Tibial nerve (tissue), 4 donors: ENCODE data around the gene SPOCK1. TPM values are rescaled to one million over a fixed set of nuclear protein-coding genes. Genes with fewer than 3 reads are reported as not detected.

Experiments
- DNase-seq, 2 donors: peaks; one replicate each; pipeline ENCODE4 v3.0.0-alpha.2; 2019; ENCODE audit warnings: low spot score in 2 of 2
- H3K27ac ChIP-seq, 4 donors: fragments of 200-600 bp; sonication (generic) in 3 of 4; one replicate each; pipeline ENCODE4 v1.5.1; 2017 to 2019; ENCODE audit warnings: mild to moderate bottlenecking in 1 of 4
- H3K27me3 ChIP-seq, 2 donors: fragments of 200-600 bp; sonication (generic) in 1 of 2; one replicate each; pipeline versions ENCODE4 v1.5.1 to v1.6.0; 2017 to 2019
- H3K36me3 ChIP-seq, 3 donors: fragments of 200-600 bp; sonication (generic); one replicate each; pipeline ENCODE4 v1.5.1; 2018 to 2019
- H3K4me1 ChIP-seq, 4 donors: fragments of 200-600 bp; sonication (generic) in 3 of 4; one replicate each; pipeline ENCODE4 v1.5.1; 2017 to 2019
- H3K4me3 ChIP-seq, 4 donors: fragments of 200-600 bp; sonication (generic) in 3 of 4; one replicate each; pipeline ENCODE4 v1.5.1; 2017 to 2019; ENCODE audit warnings: mild to moderate bottlenecking in 1 of 4, moderate library complexity in 1 of 4
- H3K9me3 ChIP-seq, 4 donors: fragments of 200-600 bp; sonication (generic) in 3 of 4; one replicate each; pipeline ENCODE4 v1.5.1; 2017 to 2019
- EP300 ChIP-seq, 2 donors: sonication (generic); formaldehyde crosslinking; IDR thresholded peaks; one replicate each; pipeline ENCODE4 v1.6.1; 2017; ENCODE audit warnings: antibody characterized with exemption in 2 of 2, mild to moderate bottlenecking in 1 of 2
- POLR2A ChIP-seq, 2 donors: fragments of 450-650 bp; IDR thresholded peaks; one replicate each; pipeline ENCODE4 v1.6.1; 2017; ENCODE audit warnings: antibody characterized with exemption in 2 of 2, mild to moderate bottlenecking in 2 of 2, moderate library complexity in 2 of 2
- WGBS, 2 donors: methylation state at CpG; one replicate each; pipeline ENCODE4 v1.1.5; 2018; 5-methylcytosine and 5-hydroxymethylcytosine counted together
- total RNA-seq, 4 donors: library from RNA; depleted of rRNA; stranded (reverse); fragments of >200 nt; gene quantifications; one replicate each; pipeline ENCODE4 v1.1.0, GENCODE V29; 2016
- TF ChIP-seq, protein P1 (sequence below), 5 experiments: fragments of 200-600 bp in 3 of 5; fragments of 450-650 bp in 2 of 5; sonication (generic) in 3 of 5; IDR thresholded peaks; one replicate each; pipeline ENCODE4 v1.5.1; 2016 to 2019; ENCODE audit warnings: antibody characterized with exemption in 5 of 5, mild to moderate bottlenecking in 3 of 5, moderate library complexity in 2 of 5

Gene SPOCK1
- total RNA-seq, 4 donors from 2014 or later: 39.8 to 119 (median 73.1) TPM

DNA sequence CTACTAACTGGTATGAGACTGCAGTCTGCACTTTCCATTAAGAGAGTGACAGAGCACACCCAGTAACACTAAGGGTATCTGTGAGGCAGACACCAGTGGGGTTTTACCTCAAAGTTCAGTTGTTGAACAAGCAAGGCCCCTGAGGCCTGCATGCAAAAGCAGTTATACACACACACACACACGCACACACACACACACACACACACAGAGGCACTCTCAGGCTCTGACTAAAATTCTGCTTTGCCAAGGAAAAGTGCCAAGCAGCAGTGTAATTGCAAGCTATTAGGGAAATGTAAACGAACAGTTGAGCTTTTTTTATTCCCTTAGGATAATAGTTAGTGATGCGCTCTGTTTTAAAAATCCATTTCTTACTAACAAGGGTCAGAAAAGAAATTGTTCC lies 377.1 kb downstream of the SPOCK1 start:
- Histone ChIP-seq H3K27me3 (no peaks in the 10 kb centered on the region), H3K36me3 (no peaks in the 10 kb centered on the region), H3K4me1 (no peaks in the 10 kb centered on the region), H3K27ac (no peak overlapping the region), H3K9me3 (no peaks in the 10 kb centered on the region), H3K4me3 (no peak overlapping the region)
- TF ChIP-seq POLR2A (IDR thresholded peaks at IDR 0.05) (no peak), EP300 (IDR thresholded peaks at IDR 0.05) (no peak)
- TF ChIP-seq, protein P1, sequence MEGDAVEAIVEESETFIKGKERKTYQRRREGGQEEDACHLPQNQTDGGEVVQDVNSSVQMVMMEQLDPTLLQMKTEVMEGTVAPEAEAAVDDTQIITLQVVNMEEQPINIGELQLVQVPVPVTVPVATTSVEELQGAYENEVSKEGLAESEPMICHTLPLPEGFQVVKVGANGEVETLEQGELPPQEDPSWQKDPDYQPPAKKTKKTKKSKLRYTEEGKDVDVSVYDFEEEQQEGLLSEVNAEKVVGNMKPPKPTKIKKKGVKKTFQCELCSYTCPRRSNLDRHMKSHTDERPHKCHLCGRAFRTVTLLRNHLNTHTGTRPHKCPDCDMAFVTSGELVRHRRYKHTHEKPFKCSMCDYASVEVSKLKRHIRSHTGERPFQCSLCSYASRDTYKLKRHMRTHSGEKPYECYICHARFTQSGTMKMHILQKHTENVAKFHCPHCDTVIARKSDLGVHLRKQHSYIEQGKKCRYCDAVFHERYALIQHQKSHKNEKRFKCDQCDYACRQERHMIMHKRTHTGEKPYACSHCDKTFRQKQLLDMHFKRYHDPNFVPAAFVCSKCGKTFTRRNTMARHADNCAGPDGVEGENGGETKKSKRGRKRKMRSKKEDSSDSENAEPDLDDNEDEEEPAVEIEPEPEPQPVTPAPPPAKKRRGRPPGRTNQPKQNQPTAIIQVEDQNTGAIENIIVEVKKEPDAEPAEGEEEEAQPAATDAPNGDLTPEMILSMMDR (IDR thresholded peaks at IDR 0.05): no peak
- DNase-seq: no peak
- 27 to 45% methylated on average over 3 of the region's 3 CpGs for WGBS, 2 donors

DNA sequence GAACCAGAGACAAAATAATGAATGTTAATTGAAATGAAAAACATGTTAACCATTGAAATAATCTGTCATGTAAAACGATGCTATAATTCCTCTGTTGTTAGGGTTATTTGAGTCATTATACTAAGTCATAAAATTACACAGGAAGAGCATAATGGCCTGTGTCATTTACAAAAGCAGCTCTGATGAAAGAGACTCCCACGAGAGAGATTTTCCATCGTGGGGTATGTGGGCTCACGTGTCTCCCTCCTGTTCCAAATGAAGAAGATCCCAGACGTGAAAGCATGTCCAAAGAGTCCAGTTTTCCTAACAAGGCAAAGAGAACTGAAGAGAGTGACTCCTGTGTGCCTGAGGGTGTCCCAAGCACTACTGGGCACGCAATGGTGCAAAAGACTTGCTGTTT lies 379.8 kb downstream of the SPOCK1 start:
- Histone ChIP-seq H3K4me1 (no peaks in the 10 kb centered on the region), H3K27ac (no peak overlapping the region), H3K4me3 (no peak overlapping the region), H3K9me3 (no peaks in the 10 kb centered on the region), H3K36me3 (no peaks in the 10 kb centered on the region), H3K27me3 (no peaks in the 10 kb centered on the region)
- DNase-seq: no peak
- no peak for TF ChIP-seq POLR2A (IDR thresholded peaks at IDR 0.05)
- TF ChIP-seq, protein P1 (IDR thresholded peaks at IDR 0.05): no peak
- TF ChIP-seq EP300 (IDR thresholded peaks at IDR 0.05): no peak
- WGBS, 2 donors: 29 to 42% methylated on average over 6 of the region's 6 CpGs

- no peak overlapping the region for H3K4me3 ChIP-seq
- no peak overlapping the region for H3K27ac ChIP-seq
- 74 to 82% methylated on average over 5 of the region's 5 CpGs for WGBS, 2 donors
- no peak for DNase-seq
- H3K36me3 ChIP-seq: no peaks in the 10 kb centered on the region
- H3K4me1 ChIP-seq: no peaks in the 10 kb centered on the region
- H3K9me3 ChIP-seq: no peaks in the 10 kb centered on the region
- TF ChIP-seq EP300 (IDR thresholded peaks at IDR 0.05): no peak
- TF ChIP-seq, protein P1 (IDR thresholded peaks at IDR 0.05): no peak
- TF ChIP-seq POLR2A (IDR thresholded peaks at IDR 0.05): no peak
- H3K27me3 ChIP-seq: no peaks in the 10 kb centered on the region
These were observed 380.5 kb downstream of the SPOCK1 start for GRCh38 chr5:137118629-137119028.

GRCh38 chr5:137115152-137115551 lies 384.0 kb downstream of the SPOCK1 start:
- H3K27ac ChIP-seq: no peak overlapping the region
- H3K36me3 ChIP-seq: no peaks in the 10 kb centered on the region
- TF ChIP-seq POLR2A (IDR thresholded peaks at IDR 0.05) (no peak), EP300 (IDR thresholded peaks at IDR 0.05) (no peak)
- TF ChIP-seq, protein P1 (IDR thresholded peaks at IDR 0.05): no peak
- H3K4me3 ChIP-seq: no peak overlapping the region
- no peaks in the 10 kb centered on the region for H3K4me1 ChIP-seq
- no peaks in the 10 kb centered on the region for H3K9me3 ChIP-seq
- 74 to 77% methylated on average over 6 of the region's 6 CpGs for WGBS, 2 donors
- no peaks in the 10 kb centered on the region for H3K27me3 ChIP-seq
- DNase-seq: no peak

GRCh38 chr5:137114529-137114928 lies 384.6 kb downstream of the SPOCK1 start:
- Histone ChIP-seq H3K36me3 (no peaks in the 10 kb centered on the region), H3K9me3 (no peaks in the 10 kb centered on the region), H3K27me3 (no peaks in the 10 kb centered on the region), H3K4me1 (no peaks in the 10 kb centered on the region), H3K27ac (no peak overlapping the region), H3K4me3 (no peak overlapping the region)
- TF ChIP-seq POLR2A (IDR thresholded peaks at IDR 0.05) (no peak), EP300 (IDR thresholded peaks at IDR 0.05) (no peak)
- TF ChIP-seq, protein P1 (IDR thresholded peaks at IDR 0.05): no peak
- WGBS, 2 donors: 35 to 46% methylated on average over 2 of the region's 2 CpGs
- DNase-seq: no peak
